ENCODE results near the gene IGF2BP1.

The IGF2BP1 gene

DNA sequence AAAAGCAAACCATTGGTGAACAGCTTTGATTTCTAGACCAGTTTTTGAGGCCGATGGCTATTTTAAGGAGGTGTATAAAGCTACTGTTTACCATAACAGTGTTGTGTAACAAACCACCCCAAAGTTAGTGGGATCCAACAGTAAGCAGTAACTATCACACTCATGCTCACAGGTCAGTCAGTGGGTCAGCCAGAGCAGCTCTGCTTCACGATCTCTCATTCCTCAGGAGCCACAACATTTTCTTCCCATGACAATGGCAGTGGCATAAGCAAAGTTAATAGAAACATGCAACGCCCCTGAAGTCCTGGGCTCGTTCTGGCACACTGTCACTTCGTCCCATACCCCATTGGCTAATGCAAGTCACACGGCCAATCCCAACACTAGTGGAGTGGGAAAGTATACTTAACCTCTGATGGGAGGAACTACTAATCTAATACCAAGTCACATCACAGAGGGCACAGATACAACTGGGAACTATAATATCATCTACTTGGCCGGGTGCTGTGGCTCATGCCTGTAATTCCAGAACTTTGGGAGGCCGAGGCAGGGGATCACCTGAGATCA lies 107.4 kb downstream of the IGF2BP1 start:
- DNase-seq: no peak

Measured in activated CD4-positive, alpha-beta T cell treated with anti-CD3 and anti-CD28 coated beads, Interleukin-10, Interleukin-2, amounts not matched to agents 100 ng/mL and 50 ng/mL, durations not matched to agents 16 hours and 8 hours (primary cell).